Measurements from ENCODE around the gene MTHFR. TPM values are rescaled to one million over a fixed set of nuclear protein-coding genes. Genes with fewer than 3 reads are reported as not detected.
"Not testable (repeated sequence)": the region's sequence is repeated elsewhere in the genome, so short reads cannot be mapped to it uniquely, and the experiment has no call there.

Gene MTHFR
- polyA plus RNA-seq, 1 experiment = 8.8 TPM

DNA sequence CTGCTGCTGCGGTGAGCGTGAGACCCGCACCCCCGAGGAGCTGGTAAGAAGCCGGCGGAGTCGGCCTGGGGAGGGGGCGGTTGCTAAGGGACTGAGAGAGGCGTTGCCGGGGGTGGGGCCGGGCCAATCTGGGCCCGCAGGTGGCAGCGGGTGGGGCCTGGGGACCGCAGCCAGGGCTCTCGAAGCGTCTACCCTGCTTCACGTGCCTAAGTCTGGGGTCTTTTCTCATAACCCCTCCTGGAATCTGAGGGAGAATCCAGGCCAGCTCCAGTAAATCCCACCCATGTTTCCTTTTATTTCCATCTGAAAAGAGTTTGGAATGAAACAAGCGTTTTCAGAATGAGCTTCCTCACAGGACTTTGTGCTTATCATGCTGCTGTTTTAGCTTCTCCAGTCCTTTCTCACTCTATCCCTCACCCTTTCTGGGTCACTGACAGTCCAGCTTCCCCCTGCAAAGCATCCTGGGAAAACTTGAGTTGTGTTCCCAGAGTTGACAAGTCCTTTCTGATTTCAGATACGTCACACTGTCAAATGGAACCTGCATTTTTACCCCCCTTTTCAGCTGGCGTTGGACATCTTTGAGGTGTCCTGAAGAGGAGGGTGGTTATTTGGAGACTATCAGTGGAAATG is 658 bp upstream of the MTHFR start:
- peak overlapping the region; percentile 84 for H3K4me3 ChIP-seq (ENCODE audit: low read depth, low read length)
- ChIA-PET POLR2A (interaction anchor here (0.6 to 1.8 kb wide), 8 partner anchors 13 to 830 kb away, joined by 3 to 22 read pairs (median 4); no protein-coding TSS in a partner anchor), CTCF (interaction anchor here (1.4 to 2.4 kb wide), 3 partner anchors 21 to 768 kb away, joined by 4 to 9 read pairs (median 7); no protein-coding TSS in a partner anchor)
- TF ChIP-seq, protein P1, sequence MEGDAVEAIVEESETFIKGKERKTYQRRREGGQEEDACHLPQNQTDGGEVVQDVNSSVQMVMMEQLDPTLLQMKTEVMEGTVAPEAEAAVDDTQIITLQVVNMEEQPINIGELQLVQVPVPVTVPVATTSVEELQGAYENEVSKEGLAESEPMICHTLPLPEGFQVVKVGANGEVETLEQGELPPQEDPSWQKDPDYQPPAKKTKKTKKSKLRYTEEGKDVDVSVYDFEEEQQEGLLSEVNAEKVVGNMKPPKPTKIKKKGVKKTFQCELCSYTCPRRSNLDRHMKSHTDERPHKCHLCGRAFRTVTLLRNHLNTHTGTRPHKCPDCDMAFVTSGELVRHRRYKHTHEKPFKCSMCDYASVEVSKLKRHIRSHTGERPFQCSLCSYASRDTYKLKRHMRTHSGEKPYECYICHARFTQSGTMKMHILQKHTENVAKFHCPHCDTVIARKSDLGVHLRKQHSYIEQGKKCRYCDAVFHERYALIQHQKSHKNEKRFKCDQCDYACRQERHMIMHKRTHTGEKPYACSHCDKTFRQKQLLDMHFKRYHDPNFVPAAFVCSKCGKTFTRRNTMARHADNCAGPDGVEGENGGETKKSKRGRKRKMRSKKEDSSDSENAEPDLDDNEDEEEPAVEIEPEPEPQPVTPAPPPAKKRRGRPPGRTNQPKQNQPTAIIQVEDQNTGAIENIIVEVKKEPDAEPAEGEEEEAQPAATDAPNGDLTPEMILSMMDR (IDR thresholded peaks at IDR 0.05; ENCODE audit: low read depth, low read length) = no peak
- no peaks in the 10 kb centered on the region for H3K27me3 ChIP-seq (ENCODE audit: control insufficient read depth, insufficient read depth, low read length)
- H3K9me3 ChIP-seq (ENCODE audit: control insufficient read depth, insufficient read depth, low read length) = no peaks in the 10 kb centered on the region; the same call in 1 of the 2 replicates
- H3K27ac ChIP-seq (ENCODE audit: low read depth, low read length) = peak overlapping the region; percentile 31
- DNase-seq (ENCODE audit: low read depth, low spot score) = no peak

DNA sequence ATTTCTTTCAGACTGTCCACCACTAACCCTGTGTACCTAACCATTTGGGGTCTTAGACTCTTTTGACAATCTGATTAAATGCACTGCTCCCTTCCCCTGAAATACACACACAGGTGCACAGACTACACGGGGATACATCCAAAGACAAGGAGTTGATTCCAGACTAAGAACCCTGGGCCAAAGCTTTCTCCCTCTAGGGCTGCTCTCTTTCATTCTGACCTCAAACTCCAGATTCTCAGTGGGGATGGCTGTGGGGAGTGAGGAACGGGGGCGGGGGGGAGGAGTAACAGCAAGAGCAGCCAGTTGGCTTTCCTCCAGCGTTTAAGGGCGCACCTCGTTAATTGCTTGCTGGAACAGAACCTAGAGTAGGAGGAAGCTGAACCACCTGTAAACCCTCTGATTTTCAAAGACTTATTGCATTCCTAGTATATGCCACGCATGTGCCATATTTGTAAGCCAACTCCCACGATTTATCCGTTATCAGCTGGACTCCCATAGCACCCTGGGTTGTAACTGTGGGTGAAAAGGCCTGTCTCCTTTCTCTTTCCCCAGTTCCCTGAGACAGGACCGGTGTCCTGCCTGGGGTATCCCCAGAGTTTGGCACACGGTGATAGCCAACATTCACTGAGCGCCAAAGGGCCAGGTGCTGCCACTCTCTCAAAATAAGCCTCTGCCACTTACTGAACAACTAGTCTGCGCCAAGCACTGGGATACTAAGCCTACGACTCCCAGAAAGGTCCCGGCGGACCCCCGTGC is 920 bp downstream of the MTHFR start:
- Histone ChIP-seq H3K27ac (ENCODE audit: low read depth, low read length) (peak overlapping the region; percentile 94), H3K4me3 (ENCODE audit: low read depth, low read length) (peak overlapping the region; percentile 78), H3K9me3 (ENCODE audit: control insufficient read depth, insufficient read depth, low read length) (no peaks in the 10 kb centered on the region; the same call in 1 of the 2 replicates), H3K27me3 (ENCODE audit: control insufficient read depth, insufficient read depth, low read length) (no peaks in the 10 kb centered on the region)
- no peak for DNase-seq (ENCODE audit: low read depth, low spot score)
- TF ChIP-seq, protein P1 (IDR thresholded peaks at IDR 0.05; ENCODE audit: low read depth, low read length) = no peak
- ChIA-PET CTCF (interaction anchor here (3.6 kb wide), 1 partner anchor 18 kb away, joined by 32 read pairs; no protein-coding TSS in a partner anchor), POLR2A (interaction anchor here (0.7 to 1.9 kb wide), 2 partner anchors 12 to 103 kb away, joined by 3 to 7 read pairs; no protein-coding TSS in a partner anchor)

DNA sequence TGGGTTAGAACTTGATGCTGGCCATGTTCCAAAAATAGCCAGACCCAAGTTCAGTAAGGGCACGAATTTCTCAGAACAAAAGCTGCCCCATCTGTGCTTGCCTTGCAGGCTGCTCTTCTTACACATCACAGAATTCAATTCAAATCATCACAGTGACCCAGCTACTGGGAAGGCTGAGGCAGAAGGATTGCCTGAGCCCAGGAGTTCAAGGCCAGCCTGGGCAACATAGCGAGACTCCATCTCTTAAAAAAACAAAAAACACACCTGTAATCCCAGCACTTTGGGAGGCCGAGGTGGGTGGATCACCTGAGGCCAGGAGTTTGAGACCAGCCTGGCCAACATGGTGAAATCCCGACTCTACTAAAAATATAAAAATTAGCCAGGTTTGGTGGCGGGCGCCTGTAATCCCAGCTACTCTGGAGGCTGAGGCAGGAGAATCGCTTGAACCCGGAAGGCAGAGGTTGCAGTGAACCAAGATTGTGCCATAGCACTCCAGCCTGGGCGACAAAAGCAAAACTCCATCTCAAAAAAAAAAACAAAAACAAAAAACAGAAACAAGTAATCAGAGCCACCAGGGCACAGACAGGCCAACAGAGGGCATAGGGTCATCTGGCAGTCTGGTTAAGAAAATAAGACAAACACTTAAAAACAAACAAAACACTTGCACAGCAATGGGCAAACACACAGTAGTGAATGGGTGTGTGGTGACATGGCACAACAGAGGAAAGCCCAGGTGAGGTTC is 1.7 kb downstream of the MTHFR start:
- CTCF ChIA-PET = interaction anchor here (3.6 kb wide), 1 partner anchor 18 kb away, joined by 32 read pairs; no protein-coding TSS in a partner anchor
- H3K9me3 ChIP-seq (ENCODE audit: control insufficient read depth, insufficient read depth, low read length); DNase-seq (ENCODE audit: low read depth, low spot score); H3K27me3 ChIP-seq (ENCODE audit: control insufficient read depth, insufficient read depth, low read length): not testable (repeated sequence)
- peak overlapping the region; percentile 94 for H3K27ac ChIP-seq (ENCODE audit: low read depth, low read length)
- POLR2A ChIA-PET = interaction anchor here (1.2 to 1.9 kb wide), 6 partner anchors 11 to 215 kb away, joined by 3 to 22 read pairs (median 8); partner anchors contain the start of gene MIIP
- peak overlapping the region; percentile 82 for H3K4me3 ChIP-seq (ENCODE audit: low read depth, low read length)

DNA sequence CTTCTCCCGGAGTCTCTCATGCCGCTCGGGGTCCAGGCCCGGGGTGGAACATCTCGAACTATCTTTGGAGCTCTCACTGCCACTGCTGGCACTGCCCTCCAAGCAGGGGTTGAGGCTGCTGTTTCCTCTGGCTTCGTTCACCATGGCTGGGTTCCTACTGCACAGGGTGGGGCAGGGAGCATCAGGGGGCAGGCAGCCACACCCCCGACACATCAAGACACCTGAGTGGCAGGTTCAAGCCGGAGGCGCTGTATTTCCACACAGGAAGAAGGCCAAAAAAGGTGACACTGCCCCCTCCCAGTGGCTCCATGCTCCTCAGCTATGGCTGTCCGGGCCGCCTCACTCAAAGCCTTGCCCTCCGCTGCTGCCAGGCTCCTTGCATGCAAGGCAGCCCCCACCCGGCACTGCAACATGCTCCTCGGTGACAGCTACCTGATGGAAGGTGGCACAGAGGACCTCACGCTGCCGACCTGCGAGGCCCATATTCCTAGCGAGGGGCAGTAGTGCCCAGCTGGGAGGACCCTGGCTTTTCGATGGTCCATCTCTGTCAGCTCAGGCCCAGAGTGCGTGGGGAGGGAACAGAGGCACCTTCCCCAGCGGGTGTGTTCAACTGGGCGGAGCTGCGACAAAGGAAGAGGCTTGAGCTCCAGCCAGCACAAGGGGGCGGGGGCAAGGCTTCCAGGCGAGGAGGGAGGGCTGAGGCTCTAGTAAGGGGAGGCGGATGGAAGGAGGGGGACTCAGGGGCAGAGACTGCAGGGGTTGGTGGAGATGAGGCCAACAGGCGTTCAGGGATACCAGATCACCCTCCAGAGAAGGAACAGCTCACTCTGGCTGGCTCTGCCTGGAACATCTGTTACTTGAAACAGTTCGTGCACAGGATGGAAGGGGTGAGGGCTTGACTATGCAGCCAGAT is 2.5 kb downstream of the MTHFR start:
- H3K9me3 ChIP-seq (ENCODE audit: control insufficient read depth, insufficient read depth, low read length) = no peaks in the 10 kb centered on the region; the same call in 1 of the 2 replicates
- ChIA-PET POLR2A (interaction anchor here (0.6 to 1.9 kb wide), 10 partner anchors 10 to 661 kb away, joined by 3 to 22 read pairs (median 6); partner anchors contain the start of gene MIIP), CTCF (interaction anchor here (0.6 to 3.6 kb wide), 3 partner anchors 17 to 513 kb away, joined by 3 to 32 read pairs (median 3); no protein-coding TSS in a partner anchor)
- DNase-seq (ENCODE audit: low read depth, low spot score) = peak; percentile 95
- TF ChIP-seq, protein P1 (IDR thresholded peaks at IDR 0.05; ENCODE audit: low read depth, low read length) = no peak
- no peaks in the 10 kb centered on the region for H3K27me3 ChIP-seq (ENCODE audit: control insufficient read depth, insufficient read depth, low read length)
- H3K27ac ChIP-seq (ENCODE audit: low read depth, low read length) = peak overlapping the region; percentile 70
- H3K4me3 ChIP-seq (ENCODE audit: low read depth, low read length) = peak overlapping the region; percentile 82
